Measurements from ENCODE around the gene SAMD7.

SAMD7 gene

GRCh38 chr3:169966951-169967915 is 55.9 kb downstream of the SAMD7 start:
- DNase-seq: peak; percentile 75 to 76

DNA sequence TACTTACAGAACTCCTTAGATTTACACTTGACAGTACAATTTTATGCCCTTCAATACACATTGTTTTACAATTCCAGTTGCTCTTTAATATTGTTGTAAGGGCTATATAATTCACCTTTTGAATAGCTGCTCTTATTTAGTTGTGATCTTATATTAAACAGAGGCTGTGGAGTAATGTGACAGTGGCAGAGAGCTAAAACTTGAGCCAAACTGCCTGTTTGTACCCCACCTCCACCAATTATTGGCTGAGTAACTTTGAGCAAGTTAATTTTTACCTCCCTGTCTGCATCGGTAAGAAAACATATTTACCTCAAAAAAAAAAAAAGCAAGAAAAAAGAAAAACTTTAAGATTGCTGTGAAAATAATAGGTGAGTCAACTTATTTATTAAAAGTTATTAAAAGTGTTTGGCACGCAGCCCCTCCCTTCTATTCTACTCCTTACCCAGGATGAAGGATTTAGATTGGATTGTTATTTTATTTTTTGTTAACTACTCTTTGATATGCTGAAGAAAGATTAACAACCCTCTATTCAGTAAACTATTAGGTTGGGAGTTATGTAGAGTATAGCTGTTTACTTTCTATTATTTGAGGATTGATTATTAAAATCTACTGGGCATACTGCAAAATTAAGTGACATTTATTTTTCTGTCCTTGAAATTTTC is 57.0 kb downstream of the SAMD7 start:
- DNase-seq: no peak

- DNase-seq: no peak
Measured at GRCh38 chr3:169969174-169970095, 58.1 kb downstream of the SAMD7 start.

DNA sequence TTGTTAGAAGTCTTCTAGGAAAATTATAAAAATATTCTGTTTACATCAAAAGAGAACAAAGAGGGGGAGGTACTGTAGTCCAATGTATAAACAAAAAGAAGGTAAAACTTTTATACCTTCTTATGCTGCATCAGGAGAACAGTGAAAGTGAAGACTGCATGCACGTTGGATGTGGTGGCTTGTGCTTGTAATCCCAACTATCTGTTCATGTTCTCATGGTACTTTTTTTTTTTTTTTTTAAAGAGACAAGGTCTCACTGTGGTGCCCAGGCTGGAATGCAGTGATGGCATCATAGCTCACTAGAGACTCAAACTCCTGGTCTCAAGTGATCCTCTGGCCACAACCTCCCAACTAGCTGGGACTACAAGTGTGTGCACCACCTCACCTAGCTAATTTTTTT is 59.5 kb downstream of the SAMD7 start:
- no peak for DNase-seq

DNA sequence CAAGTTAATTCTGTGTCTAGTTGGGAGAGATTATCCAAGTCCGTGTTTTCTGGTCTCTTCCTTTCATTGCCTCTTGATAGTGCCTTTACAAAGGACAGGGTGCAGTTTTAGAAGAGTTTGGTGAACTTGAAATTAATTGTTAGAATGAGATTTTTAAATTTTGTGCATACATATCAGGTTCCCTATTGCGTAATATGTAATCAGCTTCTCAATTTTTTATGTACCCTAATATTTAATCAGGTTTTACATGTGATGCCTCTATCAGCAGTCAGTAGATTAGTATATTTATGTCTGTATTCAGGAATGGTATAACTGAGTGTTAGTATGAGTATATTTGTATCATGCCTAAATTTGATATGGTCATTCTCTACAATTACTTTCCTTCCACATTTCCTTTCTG is 60.1 kb downstream of the SAMD7 start:
- DNase-seq: no peak

DNA sequence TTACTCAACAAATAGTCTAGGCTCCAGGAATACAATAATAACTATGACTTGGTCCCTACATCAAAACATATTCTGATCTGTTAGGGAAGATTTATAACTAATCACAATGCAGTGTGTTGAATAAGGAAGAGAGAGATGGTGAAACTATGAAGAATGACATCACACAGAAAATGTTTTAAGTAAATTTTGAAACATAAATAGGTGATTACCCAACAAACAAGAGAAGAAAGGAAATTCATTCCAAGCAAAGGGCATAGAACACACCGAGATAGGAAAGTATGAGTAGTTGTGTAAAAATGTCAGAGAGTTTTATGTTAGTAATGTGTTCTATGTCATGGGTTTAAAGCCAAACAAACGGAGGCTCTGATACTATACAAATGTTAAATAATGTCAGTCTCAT is 68.7 kb downstream of the SAMD7 start:
- no peak for DNase-seq

DNA sequence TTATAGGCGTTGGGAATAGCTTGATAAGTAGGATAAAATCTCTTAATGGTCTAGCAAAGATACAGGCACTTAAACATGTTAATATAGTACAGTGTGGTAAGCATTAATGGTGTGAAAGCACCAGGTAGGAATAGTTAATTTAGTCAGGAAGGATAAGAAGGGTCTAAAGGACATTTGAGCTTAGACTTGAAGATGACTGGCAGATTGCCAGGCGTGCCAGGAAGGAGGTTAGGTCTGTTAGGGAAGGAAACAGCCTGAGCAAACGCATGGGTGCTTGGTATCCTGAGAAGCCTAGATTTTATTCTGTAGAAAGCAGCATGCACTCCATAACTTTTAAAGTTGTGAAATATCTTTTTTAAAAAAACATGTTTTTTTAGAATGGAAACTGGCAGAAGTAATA is 72.9 kb downstream of the SAMD7 start:
- DNase-seq: no peak
